ENCODE data around the gene MLH3.

Gene MLH3

DNA sequence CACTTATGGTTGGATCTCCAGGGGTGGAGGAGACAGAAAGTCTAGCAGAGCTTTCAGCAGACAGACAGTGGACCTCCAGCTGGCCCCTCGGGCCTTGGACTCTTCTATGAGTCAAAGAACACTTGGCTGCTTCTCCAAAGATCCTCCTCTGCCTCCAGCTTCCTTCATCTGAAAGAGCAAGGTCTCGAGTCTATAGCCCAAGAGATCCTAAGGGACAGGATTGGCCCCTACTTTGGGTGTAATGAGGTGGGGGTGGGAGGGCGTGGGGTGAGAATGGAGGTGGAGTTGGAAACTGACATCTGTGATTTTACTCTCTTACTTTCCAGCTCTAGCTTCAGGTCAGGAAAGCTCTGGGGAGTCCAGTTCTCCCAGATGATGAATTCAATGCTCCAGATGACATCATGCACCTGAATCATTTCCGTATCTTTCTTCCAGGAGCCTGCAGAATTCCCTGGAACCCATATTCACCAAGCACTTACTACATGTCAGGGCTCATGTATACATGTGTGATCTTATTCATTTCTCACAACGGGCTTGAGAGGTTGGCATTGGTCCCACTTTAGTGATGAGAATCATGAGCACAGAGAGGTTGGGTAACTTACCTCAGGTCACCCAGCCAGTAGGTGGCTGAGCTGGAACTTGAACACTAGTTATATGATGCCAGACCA lies 85.6 kb downstream of the MLH3 start:
- no peak for DNase-seq

DNA sequence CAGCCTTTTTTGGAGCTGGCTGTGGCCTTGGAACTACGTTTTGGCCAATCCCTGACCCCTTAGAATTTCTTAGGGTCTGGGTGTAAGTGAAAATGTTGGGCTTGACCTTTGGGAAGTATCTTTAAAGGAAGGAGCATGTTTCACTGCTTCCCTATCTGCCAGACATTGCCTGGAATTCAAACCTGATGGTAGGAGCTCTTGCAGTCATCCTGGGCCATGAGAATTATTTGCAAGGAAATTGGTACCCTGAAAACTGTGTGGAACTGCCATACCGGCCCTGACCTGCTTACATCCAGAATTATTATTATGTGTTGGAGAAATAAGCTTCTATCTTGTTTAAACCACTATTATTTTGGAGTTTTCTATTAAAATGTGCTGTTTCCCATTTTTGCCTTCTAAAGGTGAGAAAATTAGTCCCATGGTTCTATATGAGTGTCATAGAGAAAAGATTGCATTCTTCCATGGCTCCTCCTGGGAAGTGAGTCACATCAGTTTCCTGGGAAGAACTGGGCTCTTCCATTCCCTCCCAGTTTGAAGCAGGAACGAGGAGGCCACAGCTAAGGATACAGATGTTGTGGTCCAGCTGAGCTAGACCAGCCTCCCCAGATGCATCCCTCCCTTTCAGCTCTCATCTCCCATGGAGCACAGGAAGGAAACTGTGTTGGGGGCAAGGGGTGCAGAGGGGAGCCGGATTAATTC lies 86.3 kb downstream of the MLH3 start:
- DNase-seq = no peak
